IPS-15b (cell line): Measurements from ENCODE around the gene USH2A.

Experiments
- H3K27me3 ChIP-seq: one replicate; pipeline ENCODE4 v1.6.1; 2013; ENCODE audit warnings: low read length; ENCODE audit not compliant: control insufficient read depth, insufficient read depth
- H3K36me3 ChIP-seq: one replicate; pipeline ENCODE4 v1.6.1; 2013; ENCODE audit warnings: low read length; ENCODE audit not compliant: control insufficient read depth, insufficient read depth
- H3K4me1 ChIP-seq: one replicate; pipeline ENCODE4 v1.6.1; 2013; ENCODE audit warnings: mild to moderate bottlenecking, low read length; ENCODE audit not compliant: control insufficient read depth, insufficient read depth
- H3K4me3 ChIP-seq: one replicate; pipeline ENCODE4 v1.5.1; 2013; ENCODE audit warnings: low read depth, low read length
- H3K9ac ChIP-seq: one replicate; pipeline ENCODE4 v1.6.1; 2013; ENCODE audit warnings: low read depth, mild to moderate bottlenecking, low read length
- H3K9me3 ChIP-seq: one replicate; pipeline ENCODE4 v1.6.1; 2013; ENCODE audit warnings: mild to moderate bottlenecking, low read length; ENCODE audit not compliant: control insufficient read depth, insufficient read depth

Gene USH2A

DNA sequence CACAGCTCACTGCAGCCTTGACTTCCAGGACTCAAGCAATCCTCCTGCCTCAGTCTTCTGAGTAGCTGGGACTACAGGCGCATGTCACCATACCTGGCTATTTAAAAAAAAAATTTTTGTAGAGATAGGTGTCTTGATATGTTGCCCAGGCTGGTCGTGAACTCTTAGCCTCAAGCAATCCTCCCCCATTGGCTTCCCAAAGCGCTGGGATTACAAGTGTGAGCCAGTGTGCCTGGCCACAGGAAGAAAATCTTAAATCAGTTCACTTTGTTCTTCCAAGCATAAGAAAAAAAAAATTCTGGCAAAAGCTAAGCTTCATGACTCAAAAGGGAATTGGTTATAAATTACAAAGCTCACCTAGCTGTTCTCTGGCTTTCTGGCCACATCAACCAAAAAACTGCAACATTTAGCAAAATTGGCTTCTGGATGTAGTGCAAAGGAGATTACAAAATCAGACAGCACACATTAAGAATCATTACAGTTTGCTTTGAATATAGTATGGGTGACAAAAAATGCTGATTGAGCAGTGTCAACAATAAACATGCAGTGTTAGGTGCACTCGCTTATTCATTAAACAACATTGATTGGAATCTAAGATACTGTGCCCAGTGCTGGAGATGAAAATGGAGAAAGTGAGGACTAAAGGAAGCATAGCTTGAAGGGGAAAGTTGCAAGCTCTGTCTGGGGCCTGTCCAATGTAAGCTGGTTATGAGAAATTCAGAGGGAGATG is 779.5 kb downstream of the USH2A start:
- Histone ChIP-seq H3K9me3 (no peaks in the 10 kb centered on the region), H3K9ac (no peak overlapping the region), H3K27me3 (no peaks in the 10 kb centered on the region), H3K36me3 (no peaks in the 10 kb centered on the region), H3K4me1 (no peaks in the 10 kb centered on the region), H3K4me3 (no peak overlapping the region)

DNA sequence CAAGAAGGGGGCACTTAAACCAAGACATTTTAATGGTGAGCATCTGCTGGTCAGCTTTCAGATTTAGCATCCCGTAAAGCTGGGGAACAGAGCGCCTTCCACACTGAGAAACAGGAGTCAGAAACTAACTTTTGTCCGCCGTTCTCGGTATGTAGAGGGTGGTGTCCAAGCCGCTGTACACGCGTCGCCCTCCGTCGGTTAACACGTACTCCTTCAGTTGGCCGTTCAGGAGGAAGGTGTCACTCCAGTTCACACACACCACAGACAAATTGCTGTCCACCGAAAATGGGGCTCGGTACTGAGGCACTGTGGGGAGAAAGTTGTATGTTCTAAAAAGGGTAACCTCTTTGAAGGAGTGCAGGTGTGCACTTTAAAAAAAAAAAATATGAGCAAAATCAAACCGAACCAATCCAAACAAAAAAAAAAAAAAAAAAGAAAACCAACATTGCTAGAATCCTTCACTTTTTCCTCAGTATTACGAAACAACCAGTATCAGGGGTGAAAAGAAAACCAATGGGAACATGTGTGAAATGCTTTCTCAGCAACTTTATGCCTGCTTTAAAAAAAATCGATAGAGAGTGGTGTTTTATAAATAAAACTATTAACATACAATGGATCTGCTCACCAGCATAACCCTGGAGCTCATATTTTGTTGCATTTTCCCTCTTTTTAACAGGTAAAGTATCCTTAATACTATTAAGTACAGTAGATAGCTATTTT is 782.7 kb downstream of the USH2A start:
- H3K4me1 ChIP-seq = peaks cover 5% of the 10 kb centered on the region
- no peaks in the 10 kb centered on the region for H3K27me3 ChIP-seq
- H3K9me3 ChIP-seq = no peaks in the 10 kb centered on the region
- no peak overlapping the region for H3K9ac ChIP-seq
- no peak overlapping the region for H3K4me3 ChIP-seq
- H3K36me3 ChIP-seq = no peaks in the 10 kb centered on the region

DNA sequence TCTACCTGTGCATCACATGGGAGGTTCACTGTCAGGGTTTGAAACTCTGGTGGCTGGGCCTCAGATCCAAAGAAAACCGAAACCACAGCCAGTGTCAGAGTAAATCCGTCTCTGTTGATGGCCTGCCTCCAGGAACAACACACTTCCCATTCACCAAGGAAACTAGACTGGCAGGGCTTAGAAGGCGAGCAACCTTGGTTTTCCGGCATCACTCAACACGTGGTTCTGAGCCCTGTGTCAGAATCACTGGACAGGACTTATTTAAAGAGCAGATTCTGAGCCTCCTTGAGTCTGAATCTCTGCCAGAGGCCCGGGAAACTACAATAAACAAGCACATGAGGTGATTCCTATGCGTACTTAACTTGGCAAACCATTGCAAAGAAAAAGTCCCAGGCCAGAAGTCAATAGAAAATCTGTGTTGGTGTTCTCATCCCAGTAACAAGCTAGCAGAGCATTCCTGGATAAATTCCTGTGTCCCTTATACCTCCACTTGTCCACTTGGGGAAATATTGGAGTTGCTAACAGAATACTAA is 786.1 kb downstream of the USH2A start:
- H3K9ac ChIP-seq = no peak overlapping the region

DNA sequence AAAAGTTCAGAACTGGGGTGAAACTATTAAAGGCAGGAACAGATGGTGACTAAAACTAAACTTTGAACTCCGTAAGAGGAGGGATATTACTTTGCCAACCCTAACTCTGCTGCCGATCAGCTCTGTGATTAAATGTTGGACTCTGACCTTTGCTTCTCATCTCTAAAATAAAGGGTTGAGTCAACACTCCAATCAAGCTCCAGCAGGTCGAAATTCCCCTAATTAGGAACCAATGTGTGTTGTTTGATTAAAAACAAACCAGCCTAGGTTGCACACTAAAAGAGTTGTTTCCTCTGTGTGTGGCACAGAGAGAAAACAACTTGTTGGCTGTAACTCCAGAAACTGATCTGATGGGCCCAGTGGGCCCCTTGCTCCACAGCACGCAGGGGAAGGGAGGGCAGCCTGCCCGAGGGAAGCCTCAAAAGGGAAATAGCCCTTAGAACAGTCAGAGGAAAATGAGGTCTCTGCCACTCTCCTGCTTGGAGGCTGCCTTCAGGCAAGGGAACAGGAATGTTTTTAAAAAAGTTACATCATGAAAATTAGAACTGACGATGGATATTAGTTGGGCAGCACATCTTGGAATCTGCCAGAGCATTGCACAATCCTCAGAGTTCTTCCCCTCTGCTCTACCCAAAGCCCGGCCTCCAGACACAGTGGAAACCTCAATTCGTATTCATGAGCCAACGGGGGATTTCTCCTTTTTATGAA is 786.8 kb downstream of the USH2A start:
- H3K4me3 ChIP-seq = no peak overlapping the region
- H3K9ac ChIP-seq = no peak overlapping the region
- no peaks in the 10 kb centered on the region for H3K36me3 ChIP-seq
- no peaks in the 10 kb centered on the region for H3K9me3 ChIP-seq
- H3K4me1 ChIP-seq = peaks cover 5% of the 10 kb centered on the region
- H3K27me3 ChIP-seq = no peaks in the 10 kb centered on the region

More for the DNA sequence above, 786.1 kb downstream of the USH2A start:
- Histone ChIP-seq H3K27me3 (no peaks in the 10 kb centered on the region), H3K9me3 (no peaks in the 10 kb centered on the region), H3K4me3 (no peak overlapping the region), H3K36me3 (no peaks in the 10 kb centered on the region), H3K4me1 (peaks cover 5% of the 10 kb centered on the region)

DNA sequence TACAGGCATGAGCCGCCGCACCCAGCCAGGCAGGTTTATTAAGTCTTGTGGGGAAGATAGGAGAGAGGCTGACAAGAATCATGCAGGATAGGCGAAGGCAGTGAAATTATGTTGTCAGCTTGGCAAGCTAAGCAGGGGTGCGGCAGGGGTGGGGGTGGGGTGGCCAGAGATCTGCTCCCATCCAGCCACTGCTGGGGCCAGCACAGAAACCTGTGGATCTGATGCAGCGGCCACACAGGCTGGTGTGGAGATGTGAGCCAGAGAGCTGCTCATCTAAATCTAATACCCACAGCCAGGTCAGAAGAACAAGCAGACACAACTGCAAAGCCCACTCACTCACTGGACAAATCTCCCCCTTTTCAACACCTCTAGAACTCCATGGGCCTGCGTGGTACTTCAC is 787.4 kb downstream of the USH2A start:
- no peak overlapping the region for H3K9ac ChIP-seq
- H3K4me1 ChIP-seq = peaks cover 5% of the 10 kb centered on the region
- H3K9me3 ChIP-seq = no peaks in the 10 kb centered on the region
- no peaks in the 10 kb centered on the region for H3K27me3 ChIP-seq
- H3K4me3 ChIP-seq = no peak overlapping the region
- no peaks in the 10 kb centered on the region for H3K36me3 ChIP-seq

DNA sequence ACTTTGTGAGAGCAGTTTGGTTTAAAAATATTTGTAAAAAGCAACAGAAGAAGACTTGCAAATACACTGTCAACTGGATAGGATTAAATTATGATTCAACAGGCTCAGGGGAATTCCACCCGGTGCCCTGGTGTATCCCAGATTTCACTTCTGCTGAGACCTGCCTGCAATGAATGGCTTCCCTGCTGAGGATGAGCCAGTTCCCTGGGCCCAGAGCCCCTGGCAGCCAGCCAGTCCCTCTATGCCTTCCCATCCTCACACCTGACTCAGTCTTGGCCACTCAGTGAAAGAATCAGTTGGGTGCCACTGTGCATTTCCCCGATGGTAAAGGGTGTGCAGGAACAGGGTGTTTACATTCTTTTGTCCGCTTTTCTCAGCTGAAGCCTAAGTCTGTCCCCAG is 791.8 kb downstream of the USH2A start:
- Histone ChIP-seq H3K9ac (no peak overlapping the region), H3K36me3 (no peaks in the 10 kb centered on the region), H3K4me3 (no peak overlapping the region), H3K27me3 (no peaks in the 10 kb centered on the region), H3K4me1 (no peaks in the 10 kb centered on the region), H3K9me3 (no peaks in the 10 kb centered on the region)

DNA sequence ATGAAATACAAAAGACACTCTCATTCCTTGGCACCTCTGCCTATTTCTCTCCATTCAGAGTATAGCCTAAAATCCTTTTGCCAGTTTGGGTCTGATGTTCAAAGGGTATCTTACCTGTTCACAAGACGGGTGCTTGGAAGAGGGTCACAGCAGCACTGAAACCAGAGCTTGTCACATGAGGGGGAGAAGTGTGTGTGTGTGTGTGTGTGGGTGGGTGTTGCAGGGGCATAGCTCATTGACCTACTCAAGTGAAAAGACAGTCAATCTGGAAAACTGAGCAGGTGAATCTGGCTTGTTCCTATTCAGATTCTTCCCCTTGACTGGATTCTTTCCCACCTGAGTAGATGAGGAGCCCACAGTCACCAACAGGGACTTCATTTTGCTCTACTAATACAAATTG is 792.2 kb downstream of the USH2A start:
- Histone ChIP-seq H3K4me1 (no peaks in the 10 kb centered on the region), H3K9ac (no peak overlapping the region), H3K27me3 (no peaks in the 10 kb centered on the region), H3K36me3 (no peaks in the 10 kb centered on the region), H3K4me3 (no peak overlapping the region), H3K9me3 (no peaks in the 10 kb centered on the region)

DNA sequence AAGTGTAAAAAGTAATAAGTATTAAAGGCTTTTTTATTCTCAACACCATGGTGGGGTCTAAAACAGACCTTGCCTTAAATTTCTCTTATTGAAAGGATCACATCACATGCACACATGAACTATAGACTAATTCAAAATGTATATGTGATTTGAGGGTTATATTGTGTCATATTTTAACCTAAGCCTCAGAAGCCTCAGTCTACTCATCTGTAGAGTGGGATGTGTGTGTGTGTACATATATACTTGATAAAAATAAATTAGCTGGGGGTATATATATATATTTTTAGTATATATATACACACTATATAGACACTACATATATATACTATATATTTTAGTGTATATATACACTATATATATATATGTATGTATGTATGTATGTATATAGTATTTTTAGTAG is 797.3 kb downstream of the USH2A start:
- Histone ChIP-seq H3K4me3 (no peak overlapping the region), H3K36me3 (no peaks in the 10 kb centered on the region)

DNA sequence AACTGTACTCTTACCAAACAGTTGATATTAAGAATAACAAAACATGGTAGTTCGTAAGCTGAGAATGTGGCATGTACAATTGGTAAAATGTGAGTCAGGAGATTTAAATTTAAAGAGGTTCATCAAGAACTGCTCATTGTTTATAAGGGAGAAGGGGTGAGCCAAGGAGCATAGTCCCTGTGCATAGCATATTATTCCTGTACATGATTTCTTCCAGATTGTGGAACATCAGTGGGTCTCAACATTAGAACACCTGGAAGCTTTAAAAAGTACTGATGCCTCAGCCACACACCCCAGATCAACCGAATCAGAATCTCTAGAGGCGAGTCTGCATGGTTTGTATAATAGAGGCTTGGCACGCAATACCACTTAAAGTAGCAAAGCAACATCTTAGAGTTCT is 800.1 kb downstream of the USH2A start:
- Histone ChIP-seq H3K9me3 (no peaks in the 10 kb centered on the region), H3K27me3 (no peaks in the 10 kb centered on the region), H3K4me3 (no peak overlapping the region), H3K36me3 (no peaks in the 10 kb centered on the region), H3K4me1 (no peaks in the 10 kb centered on the region), H3K9ac (no peak overlapping the region)

More for the DNA sequence above, 797.3 kb downstream of the USH2A start:
- Histone ChIP-seq H3K27me3 (no peaks in the 10 kb centered on the region), H3K9me3 (no peaks in the 10 kb centered on the region), H3K9ac (no peak overlapping the region), H3K4me1 (no peaks in the 10 kb centered on the region)

DNA sequence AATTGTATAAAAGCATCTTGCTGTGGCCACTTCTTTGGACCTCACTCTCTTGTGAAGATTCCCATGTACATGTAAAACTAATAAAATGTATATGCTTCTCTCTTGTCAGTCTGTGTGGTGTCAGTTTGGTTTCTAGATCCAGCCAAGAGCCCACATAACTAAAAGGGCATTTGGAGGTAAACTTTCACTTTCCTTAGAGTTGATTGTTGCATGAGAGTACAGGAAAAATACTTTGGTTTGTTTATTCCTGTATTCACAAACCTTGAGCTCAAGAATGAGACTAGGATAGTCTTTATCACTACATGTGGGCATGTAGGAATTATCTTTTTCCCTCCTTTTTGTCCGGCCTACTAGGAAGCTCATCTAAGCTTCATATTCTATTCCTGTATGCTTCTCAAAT is 805.3 kb downstream of the USH2A start:
- Histone ChIP-seq H3K4me1 (no peaks in the 10 kb centered on the region), H3K4me3 (no peak overlapping the region), H3K27me3 (no peaks in the 10 kb centered on the region), H3K9ac (no peak overlapping the region), H3K36me3 (no peaks in the 10 kb centered on the region), H3K9me3 (no peaks in the 10 kb centered on the region)

DNA sequence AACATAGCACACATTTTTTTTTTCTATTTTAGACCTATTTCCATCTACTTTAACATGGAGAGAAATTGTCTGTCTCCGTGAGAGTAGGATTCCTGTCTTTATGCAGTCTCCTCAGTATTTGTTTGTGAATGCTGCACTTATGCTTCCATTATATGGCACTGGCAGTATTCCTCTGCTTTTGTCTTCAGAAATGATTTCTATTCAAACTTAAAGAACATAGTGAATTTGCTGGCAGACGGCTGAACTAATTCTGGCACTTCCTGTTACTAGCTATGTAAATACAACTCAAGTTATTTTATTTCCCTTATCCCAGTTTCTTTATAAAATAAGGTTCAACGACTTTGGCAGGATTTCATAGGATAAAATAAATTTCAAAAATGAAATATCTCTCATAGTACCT is 810.9 kb downstream of the USH2A start:
- Histone ChIP-seq H3K36me3 (no peaks in the 10 kb centered on the region), H3K27me3 (no peaks in the 10 kb centered on the region)

More for the DNA sequence above, 810.9 kb downstream of the USH2A start:
- Histone ChIP-seq H3K4me1 (no peaks in the 10 kb centered on the region), H3K9me3 (no peaks in the 10 kb centered on the region), H3K4me3 (no peak overlapping the region), H3K9ac (no peak overlapping the region)
